Activated CD8-positive, alpha-beta memory T cell treated with anti-CD3 and anti-CD28 coated beads for 1 hour (primary cell): ENCODE data around the gene ACTL7A.
"Not testable (repeated sequence)": the region's sequence is repeated elsewhere in the genome, so short reads cannot be mapped to it uniquely, and the experiment has no call there.

ENCODE experiments used
- DNase-seq, 2 donors: peaks; one replicate each; pipeline ENCODE4 v3.0.0-alpha.2; 2020; ENCODE audit warnings: low read depth in 1 of 2; ENCODE audit errors: extremely low read depth in 1 of 2

ACTL7A gene

GRCh38 chr9:108861997-108862396 lies at the start of gene ACTL7A:
TSS of gene ACTL7A (plus strand) at chr9:108862266. CDS start at chr9:108862323, 57 bp downstream.
- no peak for DNase-seq

- no peak for DNase-seq
Measured at GRCh38 chr9:108812396-108813025, 49.6 kb upstream of the ACTL7A start.

GRCh38 chr9:108813951-108814601 lies 48.0 kb upstream of the ACTL7A start:
- DNase-seq: no peak

- DNase-seq: no peak
Measured at GRCh38 chr9:108815156-108815555, 46.9 kb upstream of the ACTL7A start.

GRCh38 chr9:108816037-108816436 lies 46.0 kb upstream of the ACTL7A start:
- no peak for DNase-seq

- no peak for DNase-seq
Measured at GRCh38 chr9:108823829-108824228, 38.2 kb upstream of the ACTL7A start.

- no peak for DNase-seq
Measured at GRCh38 chr9:108830272-108830671, 31.8 kb upstream of the ACTL7A start.

- no peak for DNase-seq
Measured at GRCh38 chr9:108831496-108832178, 30.4 kb upstream of the ACTL7A start.

- DNase-seq: no peak
Measured at GRCh38 chr9:108832179-108832500, 29.9 kb upstream of the ACTL7A start.

GRCh38 chr9:108834959-108835665 lies 27.0 kb upstream of the ACTL7A start:
- no peak for DNase-seq

GRCh38 chr9:108835831-108836230 lies 26.2 kb upstream of the ACTL7A start:
- DNase-seq: no peak

GRCh38 chr9:108836319-108836718 lies 25.7 kb upstream of the ACTL7A start:
- DNase-seq: no peak

- DNase-seq: no peak
Measured at GRCh38 chr9:108836781-108837180, 25.3 kb upstream of the ACTL7A start.

GRCh38 chr9:108837530-108837929 lies 24.5 kb upstream of the ACTL7A start:
- no peak for DNase-seq

- no peak for DNase-seq
Measured at GRCh38 chr9:108838017-108838416, 24.0 kb upstream of the ACTL7A start.

- not testable (repeated sequence) for DNase-seq
Measured at GRCh38 chr9:108839561-108839960, 22.5 kb upstream of the ACTL7A start.

- no peak for DNase-seq
Measured at GRCh38 chr9:108842610-108843295, 19.3 kb upstream of the ACTL7A start.

- no peak for DNase-seq
Measured at GRCh38 chr9:108844391-108844790, 17.7 kb upstream of the ACTL7A start.

- no peak for DNase-seq
Measured at GRCh38 chr9:108844856-108845255, 17.2 kb upstream of the ACTL7A start.

- DNase-seq: no peak
Measured at GRCh38 chr9:108845507-108845906, 16.6 kb upstream of the ACTL7A start.

GRCh38 chr9:108845947-108846346 lies 16.1 kb upstream of the ACTL7A start:
- DNase-seq: no peak
